OCI-LY3 (cell line): ENCODE results near the gene TRAF4.

Experiments used
- EZH2phosphoT487 ChIP-seq: fragments of 200-600 bp; shearing (Covaris generic); IDR thresholded peaks from 2 replicates; pipeline ENCODE4 v1.6.1; 2018; ENCODE audit warnings: antibody characterized with exemption, mixed run types, low read depth
- TF ChIP-seq, protein P1 (sequence below): fragments of 200-600, 300-600 bp; sonication (generic); IDR thresholded peaks from 2 replicates; pipeline ENCODE4 v1.5.1; 2014; ENCODE audit warnings: antibody characterized with exemption, low read length, low read depth

DNA sequence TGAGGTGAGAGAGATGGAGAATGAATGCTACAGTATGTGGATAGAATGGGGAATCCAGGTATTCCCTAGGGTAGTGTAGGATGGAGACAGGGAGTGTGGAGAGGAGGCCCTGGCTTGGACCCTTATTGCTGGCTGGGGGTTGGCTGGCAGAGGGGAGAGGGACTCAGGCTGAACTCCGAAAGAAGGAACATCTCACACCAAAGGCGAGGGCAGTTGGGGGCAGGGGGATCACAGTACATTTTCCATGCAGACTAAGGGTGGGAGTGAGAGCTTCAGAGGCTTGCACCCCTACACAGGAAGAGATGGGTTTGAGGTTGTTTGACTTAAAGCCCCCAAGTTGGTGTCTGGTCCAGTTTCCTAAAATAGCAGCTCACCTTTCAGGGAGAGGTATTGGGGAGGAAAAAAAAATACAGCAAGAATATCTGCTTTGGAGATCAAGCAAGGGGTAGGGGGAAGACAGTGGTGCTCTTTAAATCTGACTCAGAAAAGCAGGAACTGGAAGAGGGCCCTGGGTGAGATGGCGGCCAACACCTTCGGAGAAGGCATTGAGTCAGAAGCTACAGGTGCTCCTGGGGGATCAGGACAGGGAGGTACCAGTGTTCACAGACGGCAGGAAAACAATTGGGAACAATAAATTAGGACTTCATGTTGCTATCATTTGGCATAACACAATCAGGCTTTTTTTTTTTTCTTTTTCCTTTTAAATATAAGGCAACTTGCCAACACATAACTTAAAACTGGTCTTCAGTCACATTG, 12.4 kb downstream of the TRAF4 start:
- TF ChIP-seq, protein P1, sequence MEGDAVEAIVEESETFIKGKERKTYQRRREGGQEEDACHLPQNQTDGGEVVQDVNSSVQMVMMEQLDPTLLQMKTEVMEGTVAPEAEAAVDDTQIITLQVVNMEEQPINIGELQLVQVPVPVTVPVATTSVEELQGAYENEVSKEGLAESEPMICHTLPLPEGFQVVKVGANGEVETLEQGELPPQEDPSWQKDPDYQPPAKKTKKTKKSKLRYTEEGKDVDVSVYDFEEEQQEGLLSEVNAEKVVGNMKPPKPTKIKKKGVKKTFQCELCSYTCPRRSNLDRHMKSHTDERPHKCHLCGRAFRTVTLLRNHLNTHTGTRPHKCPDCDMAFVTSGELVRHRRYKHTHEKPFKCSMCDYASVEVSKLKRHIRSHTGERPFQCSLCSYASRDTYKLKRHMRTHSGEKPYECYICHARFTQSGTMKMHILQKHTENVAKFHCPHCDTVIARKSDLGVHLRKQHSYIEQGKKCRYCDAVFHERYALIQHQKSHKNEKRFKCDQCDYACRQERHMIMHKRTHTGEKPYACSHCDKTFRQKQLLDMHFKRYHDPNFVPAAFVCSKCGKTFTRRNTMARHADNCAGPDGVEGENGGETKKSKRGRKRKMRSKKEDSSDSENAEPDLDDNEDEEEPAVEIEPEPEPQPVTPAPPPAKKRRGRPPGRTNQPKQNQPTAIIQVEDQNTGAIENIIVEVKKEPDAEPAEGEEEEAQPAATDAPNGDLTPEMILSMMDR = no peak
- TF ChIP-seq EZH2phosphoT487 = no peak
